Keratinocyte (primary cell): ENCODE data around the gene ADAM12.

Experiments
- CTCF ChIP-seq, 3 experiments: IDR thresholded peaks in 1 of 3; conservative IDR thresholded peaks in 1 of 3; optimal IDR thresholded peaks in 1 of 3; 2 replicates in 2 of 3; 3 replicates in 1 of 3; pipeline versions ENCODE3 to v1.5.1; 2011; ENCODE audit warnings: low read length in 3 of 3, mild to moderate bottlenecking in 3 of 3, moderate library complexity in 2 of 3, control low read depth in 1 of 3, inconsistent platforms in 1 of 3; ENCODE audit not compliant: insufficient read depth in 2 of 3; ENCODE audit errors: extremely low read depth in 1 of 3
- EZH2 ChIP-seq: IDR thresholded peaks from one replicate; pipeline ENCODE4 v1.6.1; 2012; ENCODE audit warnings: inconsistent platforms, mild to moderate bottlenecking, low read length, moderate library complexity

- TF ChIP-seq CTCF (optimal IDR thresholded peaks at IDR 0.05 in 1 of 3, IDR thresholded peaks at IDR 0.05 in 1 of 3, conservative IDR thresholded peaks at IDR 0.05 in 1 of 3; ENCODE audit: extremely low read depth in 1 of 3, insufficient read depth in 2 of 3, low read length in 3 of 3): no peak
- TF ChIP-seq EZH2: no peak
These were observed 288.9 kb downstream of the ADAM12 start for GRCh38 chr10:126099366-126099765.
